ENCODE measurements around the gene ZBTB38. TPM values are rescaled to one million over a fixed set of nuclear protein-coding genes. Genes with fewer than 3 reads are reported as not detected.

The ZBTB38 gene
- total and polyA plus RNA-seq, 12 donors, result 14.7 to 156 (median 128) TPM

DNA sequence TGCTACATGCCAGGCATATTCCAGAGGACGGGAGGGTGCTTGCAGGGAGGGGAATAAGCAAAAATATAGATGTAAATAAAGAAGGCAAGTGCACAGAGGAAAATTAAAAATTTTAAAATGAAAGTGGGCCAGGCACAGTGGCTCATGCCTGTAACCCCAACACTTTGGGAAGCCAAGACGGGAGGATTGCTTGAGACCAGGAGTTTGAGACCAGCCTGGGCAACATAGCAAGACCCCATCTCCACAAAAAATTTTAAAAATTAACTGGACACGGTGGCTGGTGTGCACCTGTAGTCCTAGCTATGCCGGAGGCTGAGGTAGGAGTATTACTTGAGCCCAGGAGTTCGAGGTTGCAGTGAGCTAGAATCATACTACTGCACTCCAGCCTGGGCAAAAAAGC lies 22.4 kb downstream of the ZBTB38 start:
- intact Hi-C loops (cut with DNase I), result no loop called here
- WGBS, 2 donors, result 96 to 97% methylated on average over 5 of the region's 5 CpGs
- no peaks in the 10 kb centered on the region for H3K9me3 ChIP-seq
- H3K27me3 ChIP-seq, result no peaks in the 10 kb centered on the region
- H3K4me3 ChIP-seq, result no peak overlapping the region
- TF ChIP-seq, protein P1, sequence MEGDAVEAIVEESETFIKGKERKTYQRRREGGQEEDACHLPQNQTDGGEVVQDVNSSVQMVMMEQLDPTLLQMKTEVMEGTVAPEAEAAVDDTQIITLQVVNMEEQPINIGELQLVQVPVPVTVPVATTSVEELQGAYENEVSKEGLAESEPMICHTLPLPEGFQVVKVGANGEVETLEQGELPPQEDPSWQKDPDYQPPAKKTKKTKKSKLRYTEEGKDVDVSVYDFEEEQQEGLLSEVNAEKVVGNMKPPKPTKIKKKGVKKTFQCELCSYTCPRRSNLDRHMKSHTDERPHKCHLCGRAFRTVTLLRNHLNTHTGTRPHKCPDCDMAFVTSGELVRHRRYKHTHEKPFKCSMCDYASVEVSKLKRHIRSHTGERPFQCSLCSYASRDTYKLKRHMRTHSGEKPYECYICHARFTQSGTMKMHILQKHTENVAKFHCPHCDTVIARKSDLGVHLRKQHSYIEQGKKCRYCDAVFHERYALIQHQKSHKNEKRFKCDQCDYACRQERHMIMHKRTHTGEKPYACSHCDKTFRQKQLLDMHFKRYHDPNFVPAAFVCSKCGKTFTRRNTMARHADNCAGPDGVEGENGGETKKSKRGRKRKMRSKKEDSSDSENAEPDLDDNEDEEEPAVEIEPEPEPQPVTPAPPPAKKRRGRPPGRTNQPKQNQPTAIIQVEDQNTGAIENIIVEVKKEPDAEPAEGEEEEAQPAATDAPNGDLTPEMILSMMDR (IDR thresholded peaks at IDR 0.05), result no peak
- H3K36me3 ChIP-seq, result peaks cover 0 to 36% (median 9%) of the 10 kb centered on the region in 9 donors
- no peak overlapping the region for H3K27ac ChIP-seq
- peaks cover 0 to 23% (median 9%) of the 10 kb centered on the region in 9 donors for H3K4me1 ChIP-seq
- no peak for DNase-seq
- no peak for ATAC-seq

DNA sequence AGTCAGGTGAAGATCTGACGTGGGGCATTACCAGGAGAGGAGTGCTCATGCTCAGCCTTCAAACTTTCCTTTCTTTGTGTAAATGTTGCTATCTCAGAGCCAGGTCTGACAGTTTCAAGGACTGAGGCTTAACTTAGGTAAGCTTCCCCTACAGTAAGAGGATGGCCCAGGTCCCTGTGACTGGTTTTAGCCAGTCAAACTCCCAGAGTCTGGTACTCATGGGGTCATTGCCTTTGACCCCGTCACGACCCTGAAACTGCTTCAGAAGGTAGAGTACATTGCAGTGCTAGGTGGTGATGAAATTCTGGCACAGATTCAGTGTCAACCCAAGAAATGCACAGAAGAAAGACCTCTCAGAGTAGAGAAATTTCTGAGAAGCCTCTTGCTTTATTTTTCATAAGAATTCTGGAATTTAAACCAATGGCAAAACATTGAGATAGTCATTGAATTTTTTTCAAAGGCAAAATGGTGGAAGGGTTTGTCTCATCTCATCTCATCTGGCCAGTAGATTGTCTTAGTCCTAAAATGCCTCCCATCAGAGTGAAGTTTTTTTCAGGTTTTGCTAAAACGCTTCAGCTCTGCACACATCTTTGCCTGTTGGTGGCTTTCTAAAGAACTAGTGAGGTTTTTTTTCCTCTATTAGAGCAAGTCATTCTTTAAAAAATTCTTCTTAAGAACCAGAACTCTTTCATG lies 23.1 kb downstream of the ZBTB38 start:
- Histone ChIP-seq H3K9me3 (peaks cover 0 to 5% (median 0%) of the 10 kb centered on the region in 11 donors), H3K36me3 (peaks cover 0 to 35% (median 12%) of the 10 kb centered on the region in 9 donors), H3K27ac (no peak overlapping the region), H3K4me1 (peaks cover 0 to 16% (median 4%) of the 10 kb centered on the region in 9 donors), H3K4me3 (no peak overlapping the region), H3K27me3 (no peaks in the 10 kb centered on the region)
- TF ChIP-seq, protein P1 (IDR thresholded peaks at IDR 0.05), result no peak
- DNase-seq, result no peak
- intact Hi-C loops (cut with DNase I), result no loop called here
- WGBS, 2 donors, result 90 to 96% methylated on average over 4 of the region's 4 CpGs
- ATAC-seq, result peak in 1 of 8 donors; percentile 22

DNA sequence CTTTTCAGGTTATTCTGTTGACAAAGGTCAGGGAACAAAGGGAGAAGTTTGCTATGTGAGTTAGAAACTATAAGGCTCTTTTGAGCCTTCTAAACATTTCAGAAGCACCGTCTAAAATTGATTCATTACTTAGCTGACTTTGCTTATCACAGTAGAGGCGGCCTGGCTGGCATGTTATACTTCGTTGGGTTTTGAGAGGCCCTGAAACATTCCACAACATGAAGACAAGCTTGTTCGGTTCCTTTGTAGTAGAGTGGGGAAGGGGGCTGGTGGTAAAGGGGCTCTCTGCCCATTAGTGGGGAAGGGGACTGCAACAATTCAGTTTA lies 23.6 kb downstream of the ZBTB38 start:
- peaks cover 0 to 11% (median 0%) of the 10 kb centered on the region in 11 donors for H3K9me3 ChIP-seq
- 53 to 58% methylated on average over 4 of the region's 4 CpGs for WGBS, 2 donors
- H3K27me3 ChIP-seq, result no peaks in the 10 kb centered on the region
- peaks cover 0 to 35% (median 12%) of the 10 kb centered on the region in 9 donors for H3K36me3 ChIP-seq
- TF ChIP-seq, protein P1 (IDR thresholded peaks at IDR 0.05), result no peak
- intact Hi-C loops (cut with DNase I), result no loop called here
- H3K27ac ChIP-seq, result no peak overlapping the region
- ATAC-seq (peak in 1 of 8 donors; percentile 17), DNase-seq (no peak)
- peaks cover 0 to 12% (median 0%) of the 10 kb centered on the region in 9 donors for H3K4me1 ChIP-seq
- H3K4me3 ChIP-seq, result no peak overlapping the region

DNA sequence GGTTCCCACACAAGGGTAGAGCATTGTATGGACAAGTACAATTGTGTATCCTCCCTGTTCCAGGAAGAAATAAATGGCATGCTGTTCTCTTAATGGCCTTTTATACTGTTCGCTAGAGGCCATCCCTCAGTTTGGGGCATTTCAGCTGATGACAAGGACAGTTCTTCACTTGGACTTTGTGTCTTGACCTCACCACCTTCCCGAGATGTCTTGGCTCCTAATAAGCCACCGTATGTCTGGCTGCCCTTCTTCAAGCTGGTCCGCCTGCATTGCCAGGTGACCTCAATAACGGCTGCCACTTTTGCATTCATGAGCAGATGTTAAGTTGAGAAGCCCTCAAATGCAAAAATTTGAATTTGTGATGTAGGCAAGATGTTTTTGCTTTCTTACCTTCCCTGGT lies 24.1 kb downstream of the ZBTB38 start:
- ATAC-seq (no peak), DNase-seq (no peak)
- no peak overlapping the region for H3K27ac ChIP-seq
- intact Hi-C loops (cut with DNase I), result no loop called here
- peaks cover 0 to 12% (median 0%) of the 10 kb centered on the region in 11 donors for H3K9me3 ChIP-seq
- H3K27me3 ChIP-seq, result no peaks in the 10 kb centered on the region
- H3K36me3 ChIP-seq, result peaks cover 0 to 35% (median 13%) of the 10 kb centered on the region in 9 donors
- H3K4me3 ChIP-seq, result no peak overlapping the region
- peaks cover 0 to 11% (median 0%) of the 10 kb centered on the region in 9 donors for H3K4me1 ChIP-seq
- TF ChIP-seq, protein P1 (IDR thresholded peaks at IDR 0.05), result no peak
- WGBS, 2 donors, result 92 to 98% methylated on average over 5 of the region's 5 CpGs

Measured in heart right ventricle (tissue), 16 donors.